ENCODE results near the gene KRT14.

DNA sequence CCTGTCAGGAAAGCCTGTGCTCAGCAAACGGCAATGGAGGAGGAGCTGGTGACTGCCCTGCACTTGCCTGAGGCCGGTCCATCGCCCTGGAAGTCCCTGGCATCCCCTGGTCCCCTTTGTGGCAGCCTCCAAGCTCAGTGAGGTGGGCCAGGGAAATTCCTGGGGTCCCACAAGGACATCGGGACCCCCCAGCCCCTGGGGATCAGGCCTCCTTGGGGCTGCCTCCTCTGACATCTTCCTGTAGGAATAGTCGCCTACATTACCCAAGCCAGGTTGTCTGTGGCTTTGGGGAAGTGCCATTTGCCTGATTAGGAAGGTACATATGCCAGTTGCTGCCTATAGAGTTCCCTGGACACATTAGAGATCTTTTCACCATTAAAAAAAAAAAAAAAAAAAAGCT, 7.7 kb downstream of the KRT14 start:
- TF ChIP-seq, protein P1, sequence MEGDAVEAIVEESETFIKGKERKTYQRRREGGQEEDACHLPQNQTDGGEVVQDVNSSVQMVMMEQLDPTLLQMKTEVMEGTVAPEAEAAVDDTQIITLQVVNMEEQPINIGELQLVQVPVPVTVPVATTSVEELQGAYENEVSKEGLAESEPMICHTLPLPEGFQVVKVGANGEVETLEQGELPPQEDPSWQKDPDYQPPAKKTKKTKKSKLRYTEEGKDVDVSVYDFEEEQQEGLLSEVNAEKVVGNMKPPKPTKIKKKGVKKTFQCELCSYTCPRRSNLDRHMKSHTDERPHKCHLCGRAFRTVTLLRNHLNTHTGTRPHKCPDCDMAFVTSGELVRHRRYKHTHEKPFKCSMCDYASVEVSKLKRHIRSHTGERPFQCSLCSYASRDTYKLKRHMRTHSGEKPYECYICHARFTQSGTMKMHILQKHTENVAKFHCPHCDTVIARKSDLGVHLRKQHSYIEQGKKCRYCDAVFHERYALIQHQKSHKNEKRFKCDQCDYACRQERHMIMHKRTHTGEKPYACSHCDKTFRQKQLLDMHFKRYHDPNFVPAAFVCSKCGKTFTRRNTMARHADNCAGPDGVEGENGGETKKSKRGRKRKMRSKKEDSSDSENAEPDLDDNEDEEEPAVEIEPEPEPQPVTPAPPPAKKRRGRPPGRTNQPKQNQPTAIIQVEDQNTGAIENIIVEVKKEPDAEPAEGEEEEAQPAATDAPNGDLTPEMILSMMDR (IDR thresholded peaks at IDR 0.05) = no peak
- no peak for TF ChIP-seq EZH2 (IDR thresholded peaks at IDR 0.05)

Measured in neural progenitor cell (in vitro differentiated cells).